ENCODE results near the gene FGG. TPM values are rescaled to one million over a fixed set of nuclear protein-coding genes. Genes with fewer than 3 reads are reported as not detected.

Gene FGG
- total and polyA plus RNA-seq, 2 of the 13 experiments (the other 11 are each of a cell fraction or from before 2014, with no cell fraction given), result 1,037 to 2,423 TPM

DNA sequence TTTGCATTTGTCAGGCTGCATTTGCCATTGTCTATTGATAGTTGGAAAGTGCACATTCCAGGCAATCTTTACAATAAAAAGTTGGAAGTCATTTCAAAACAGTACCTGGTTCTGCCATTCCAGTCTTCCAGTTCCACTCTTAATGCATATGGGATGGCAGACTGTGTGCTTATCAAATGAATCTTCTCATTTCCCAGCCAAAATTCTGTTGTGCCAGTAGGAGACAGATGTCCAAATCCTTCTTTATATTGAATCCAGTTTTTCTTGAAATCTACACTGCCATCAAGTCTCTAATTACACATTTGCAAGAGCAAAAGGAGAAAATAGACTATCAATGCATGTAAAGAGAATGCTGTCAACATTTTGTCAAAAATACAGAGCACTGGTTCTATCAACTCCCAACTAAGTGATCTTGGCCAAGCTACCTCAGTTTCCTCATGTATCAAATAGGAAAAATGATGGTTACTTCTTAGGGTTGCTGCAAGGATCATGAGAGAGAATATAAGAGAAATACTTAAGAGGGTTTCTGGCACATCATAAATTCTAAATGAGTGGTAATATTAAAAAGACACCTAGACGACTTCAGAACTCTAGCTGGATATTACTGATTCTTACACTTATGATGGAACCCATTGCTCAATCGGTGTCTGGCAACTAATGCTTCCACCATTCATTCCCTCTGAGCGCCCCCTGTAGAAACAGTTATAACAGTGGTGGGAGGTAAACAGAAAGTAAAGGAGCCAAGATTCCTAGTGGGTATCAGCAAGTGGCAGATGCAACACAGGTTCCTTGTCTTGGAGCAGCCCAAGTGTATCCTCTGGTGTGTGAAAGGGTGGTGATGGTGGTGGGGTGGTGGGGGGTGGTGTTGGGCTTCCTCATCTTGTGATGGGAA is 3.8 kb downstream of the FGG start:
- peaks cover 2 to 47% of the 10 kb centered on the region in 2 experiments; a peak in 4 of 5 replicates for H3K36me3 ChIP-seq (replicated peaks in 1 of 2; ENCODE audit: control insufficient read depth in 1 of 2, insufficient read depth in 2 of 2, low read length in 2 of 2)
- 95% methylated on average over 3 of the region's 3 CpGs for WGBS (ENCODE audit: low lambda C conversion rate)
- no TSS peak for BruUV-seq (replicated peaks)
- H2AFZ ChIP-seq (ENCODE audit: low read length), result no peak overlapping the region
- intact Hi-C loops (cut with micrococcal nuclease; ENCODE audit: unreplicated experiment) (no loop called here), in situ Hi-C loops (cut with HindIII; ENCODE audit: extremely low pct_ligation_motif_present, low pct_unique_long_range_greater_than_20kb) (no loop called here)
- no peaks in the 10 kb centered on the region; the same call in 1 of the 2 replicates for H4K20me1 ChIP-seq (ENCODE audit: insufficient read depth, low read length)
- no peak for FAIRE-seq
- POLR2A ChIA-PET, result interaction anchor here (0.8 to 15.2 kb wide), 7 partner anchors 10 to 58 kb away, joined by 3 to 468 read pairs (median 24); partner anchors contain the start of genes FGA and PLRG1
- H3K27ac ChIP-seq (ENCODE audit: extremely low read length, insufficient read depth, low read length), result peak overlapping the region; percentile 28
- peak overlapping the region; percentile 73 for H3K4me2 ChIP-seq (ENCODE audit: low read depth, low read length)
- no peak overlapping the region for H3K9ac ChIP-seq (ENCODE audit: insufficient read depth, low read depth, low read length)
- peak; percentile 46 for DNase-seq (ENCODE audit: low spot score)
- H3K79me2 ChIP-seq (ENCODE audit: insufficient read depth, low read length), result peaks cover 47% of the 10 kb centered on the region
- H3K9me3 ChIP-seq (ENCODE audit: low read length), result no peaks in the 10 kb centered on the region
- CTCF ChIA-PET (ENCODE audit: low intra/inter-chr PET ratio, low total read pairs), result interaction anchor here (1.3 kb wide), 1 partner anchor 49 kb away, joined by 3 read pairs; no protein-coding TSS in a partner anchor
- H3K27me3 ChIP-seq (ENCODE audit: control insufficient read depth in 1 of 2, insufficient read depth in 2 of 2, low read length in 2 of 2), result no peaks in the 10 kb centered on the region
- ATAC-seq, result no peak
- H3K4me3 ChIP-seq (replicated peaks in 1 of 3; ENCODE audit: insufficient read depth in 1 of 3, low read depth in 2 of 3, low read length in 3 of 3), result peak overlapping the region; percentile 3 to 11 (median 10); a peak in 4 of 6 replicates
- peaks cover 70% of the 10 kb centered on the region for H3K4me1 ChIP-seq (ENCODE audit: insufficient read depth, low read length)
- TF ChIP-seq EP300 (IDR thresholded peaks at IDR 0.05; ENCODE audit: low read depth in 2 of 2, low read length in 2 of 2), result no peak
- TF ChIP-seq EP300 (CRISPR knock-in tag; IDR thresholded peaks at IDR 0.05; ENCODE audit: borderline replicate concordance), result no peak
- no peak for TF ChIP-seq ZNF143 (CRISPR knock-in tag; IDR thresholded peaks at IDR 0.05)
- no peak for TF ChIP-seq KDM2A (CRISPR knock-in tag; IDR thresholded peaks at IDR 0.05; ENCODE audit: borderline replicate concordance, low read depth)
- TF ChIP-seq, protein P1, sequence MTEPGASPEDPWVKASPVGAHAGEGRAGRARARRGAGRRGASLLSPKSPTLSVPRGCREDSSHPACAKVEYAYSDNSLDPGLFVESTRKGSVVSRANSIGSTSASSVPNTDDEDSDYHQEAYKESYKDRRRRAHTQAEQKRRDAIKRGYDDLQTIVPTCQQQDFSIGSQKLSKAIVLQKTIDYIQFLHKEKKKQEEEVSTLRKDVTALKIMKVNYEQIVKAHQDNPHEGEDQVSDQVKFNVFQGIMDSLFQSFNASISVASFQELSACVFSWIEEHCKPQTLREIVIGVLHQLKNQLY (CRISPR knock-in tag; IDR thresholded peaks at IDR 0.05), result no peak
- 0 out of 2 replicates have a peak, but pooled peaks have one; percentile 18 for TF ChIP-seq MED1 (CRISPR knock-in tag; IDR thresholded peaks at IDR 0.05)
- TF ChIP-seq CEBPG (CRISPR knock-in tag; IDR thresholded peaks at IDR 0.05), result peak; percentile 26; the same call in 1 of the 2 replicates
- peak in 1 of 2 experiments; percentile 35; a peak in 1 of 4 replicates for TF ChIP-seq POLR2A (IDR thresholded peaks at IDR 0.05; ENCODE audit: insufficient read depth in 1 of 2, low read depth in 2 of 2, low read length in 2 of 2)
- no peak for TF ChIP-seq ZNF331 (CRISPR knock-in tag; IDR thresholded peaks at IDR 0.05)
- no peak for TF ChIP-seq HOMEZ (CRISPR knock-in tag; IDR thresholded peaks at IDR 0.05; ENCODE audit: low read depth)
- no peak for TF ChIP-seq ZNF512 (CRISPR knock-in tag; IDR thresholded peaks at IDR 0.05)
- TF ChIP-seq ZNF644 (CRISPR knock-in tag; IDR thresholded peaks at IDR 0.05; ENCODE audit: low read depth), result 0 out of 2 replicates have a peak, but pooled peaks have one; percentile 67
- no peak for TF ChIP-seq ZNF572 (CRISPR knock-in tag; IDR thresholded peaks at IDR 0.05)
- TF ChIP-seq ZNF530 (CRISPR knock-in tag; IDR thresholded peaks at IDR 0.05; ENCODE audit: low read depth), result no peak
- 0 out of 2 replicates have a peak, but pooled peaks have one; percentile 21 for TF ChIP-seq POGZ (CRISPR knock-in tag; IDR thresholded peaks at IDR 0.05)
- TF ChIP-seq, protein P2, sequence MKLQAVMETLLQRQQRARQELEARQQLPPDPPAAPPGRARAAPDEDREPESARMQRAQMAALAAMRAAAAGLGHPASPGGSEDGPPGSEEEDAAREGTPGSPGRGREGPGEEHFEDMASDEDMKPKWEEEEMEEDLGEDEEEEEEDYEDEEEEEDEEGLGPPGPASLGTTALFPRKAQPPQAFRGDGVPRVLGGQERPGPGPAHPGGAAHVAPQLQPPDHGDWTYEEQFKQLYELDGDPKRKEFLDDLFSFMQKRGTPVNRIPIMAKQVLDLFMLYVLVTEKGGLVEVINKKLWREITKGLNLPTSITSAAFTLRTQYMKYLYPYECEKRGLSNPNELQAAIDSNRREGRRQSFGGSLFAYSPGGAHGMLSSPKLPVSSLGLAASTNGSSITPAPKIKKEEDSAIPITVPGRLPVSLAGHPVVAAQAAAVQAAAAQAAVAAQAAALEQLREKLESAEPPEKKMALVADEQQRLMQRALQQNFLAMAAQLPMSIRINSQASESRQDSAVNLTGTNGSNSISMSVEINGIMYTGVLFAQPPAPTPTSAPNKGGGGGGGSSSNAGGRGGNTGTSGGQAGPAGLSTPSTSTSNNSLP (IDR thresholded peaks at IDR 0.05; ENCODE audit: low read depth, low read length), result no peak
- peak; percentile 58; the same call in 1 of the 2 replicates for TF ChIP-seq REPIN1 (CRISPR knock-in tag; IDR thresholded peaks at IDR 0.05; ENCODE audit: borderline replicate concordance, low read depth)
- TF ChIP-seq MZF1 (CRISPR knock-in tag; IDR thresholded peaks at IDR 0.05; ENCODE audit: borderline replicate concordance), result no peak
- TF ChIP-seq RBM22 (optimal IDR thresholded peaks at IDR 0.05; ENCODE audit: low read length), result peak; percentile 90

Measured in HepG2 (cell line).